Psoas muscle (tissue), 8 donors: ENCODE results near the gene LAX1. TPM values are rescaled to one million over a fixed set of nuclear protein-coding genes. Genes with fewer than 3 reads are reported as not detected.

Experiments
- ATAC-seq, 4 donors: fragments of 200-7000 bp; cut with Tn5 transposase; one replicate each; pipeline ENCODE4 v1.9.1; 2020; ENCODE audit warnings: moderate library complexity in 3 of 4, mild to moderate bottlenecking in 2 of 4
- DNase-seq, 2 donors: peaks; one replicate each; pipeline ENCODE4 v3.0.0-alpha.2; 2020
- H3K27ac ChIP-seq: fragments of 200-600 bp; one replicate; pipeline ENCODE4 v1.8.0; 2022
- H3K27me3 ChIP-seq, 3 donors: fragments of 200-600 bp in 1 of 3; one replicate each; pipeline versions ENCODE4 v1.6.1 to v1.8.0; 2013 to 2022; ENCODE audit warnings: low read length in 2 of 3, mild to moderate bottlenecking in 2 of 3, moderate library complexity in 1 of 3; ENCODE audit not compliant: insufficient read depth in 3 of 3
- H3K36me3 ChIP-seq, 2 donors: fragments of 200-600 bp in 1 of 2; one replicate each; pipeline versions ENCODE4 v1.6.1 to v1.8.0; 2013 to 2022; ENCODE audit warnings: low read depth in 1 of 2, mild to moderate bottlenecking in 1 of 2, moderate library complexity in 1 of 2; ENCODE audit not compliant: insufficient read depth in 1 of 2
- H3K4me1 ChIP-seq: fragments of 200-600 bp; one replicate; pipeline ENCODE4 v1.8.0; 2022
- H3K4me3 ChIP-seq: fragments of 200-600 bp; one replicate; pipeline ENCODE4 v1.8.0; 2022; ENCODE audit warnings: mild to moderate bottlenecking
- H3K9me3 ChIP-seq: fragments of 200-600 bp; one replicate; pipeline ENCODE4 v1.8.0; 2022
- WGBS, 3 donors: extraction: QIAGEN DNeasy Blood & Tissue Kit; methylation state at CpG; one replicate each; pipeline versions ENCODE4 v1.1.6 to v1.1.7; 2013; 5-methylcytosine and 5-hydroxymethylcytosine counted together
- intact Hi-C, 2 donors: fragments of 100-400 bp; cut with DNase I; formaldehyde crosslinking; loops; one replicate each; pipeline versions ENCODE4 v1.11.0 to v1.14.2; 2022
- polyA plus RNA-seq, 3 donors: library from polyadenylated mRNA; stranded (reverse); fragments of 200-250 nt; gene quantifications; one replicate each; pipeline ENCODE4 v1.2.3, GENCODE V29; 2013
- total RNA-seq, 4 donors: library from RNA; stranded (reverse); fragmentation: NEBNext Ultra II Directional in 2 of 4; extraction: Animal tissue kit (Norgen Biotek cat#: 25700) in 2 of 4; gene quantifications; one replicate each; pipeline versions ENCODE4 v1.2.1 to v1.2.4, GENCODE V29; 2021 to 2023
- TF ChIP-seq, protein P1 (sequence below): fragments of 200-600 bp; IDR thresholded peaks from one replicate; pipeline ENCODE4 v1.8.0; 2022; ENCODE audit warnings: antibody characterized with exemption
- donor health status: healthy with polysubstance abuse.
- donor health status: DM: no; HTN: no; CAD: no; lungs with moderate emphysema.
- donor health status: Bipolar disorder and iron deficiency.
- donor health status: healthy.
- donor health status: DM: yes; HTN: yes; CAD: no.
- donor health status: DM: no; HTN: no; CAD: no.
- donor health status: DM: no; HTN: no; CAD: no.
- donor health status: DM: yes; HTN: yes; CAD: no.

The LAX1 gene
- total and polyA plus RNA-seq, 7 donors = 0.04 to 0.17 (median 0.11) TPM; not detected in 1

DNA sequence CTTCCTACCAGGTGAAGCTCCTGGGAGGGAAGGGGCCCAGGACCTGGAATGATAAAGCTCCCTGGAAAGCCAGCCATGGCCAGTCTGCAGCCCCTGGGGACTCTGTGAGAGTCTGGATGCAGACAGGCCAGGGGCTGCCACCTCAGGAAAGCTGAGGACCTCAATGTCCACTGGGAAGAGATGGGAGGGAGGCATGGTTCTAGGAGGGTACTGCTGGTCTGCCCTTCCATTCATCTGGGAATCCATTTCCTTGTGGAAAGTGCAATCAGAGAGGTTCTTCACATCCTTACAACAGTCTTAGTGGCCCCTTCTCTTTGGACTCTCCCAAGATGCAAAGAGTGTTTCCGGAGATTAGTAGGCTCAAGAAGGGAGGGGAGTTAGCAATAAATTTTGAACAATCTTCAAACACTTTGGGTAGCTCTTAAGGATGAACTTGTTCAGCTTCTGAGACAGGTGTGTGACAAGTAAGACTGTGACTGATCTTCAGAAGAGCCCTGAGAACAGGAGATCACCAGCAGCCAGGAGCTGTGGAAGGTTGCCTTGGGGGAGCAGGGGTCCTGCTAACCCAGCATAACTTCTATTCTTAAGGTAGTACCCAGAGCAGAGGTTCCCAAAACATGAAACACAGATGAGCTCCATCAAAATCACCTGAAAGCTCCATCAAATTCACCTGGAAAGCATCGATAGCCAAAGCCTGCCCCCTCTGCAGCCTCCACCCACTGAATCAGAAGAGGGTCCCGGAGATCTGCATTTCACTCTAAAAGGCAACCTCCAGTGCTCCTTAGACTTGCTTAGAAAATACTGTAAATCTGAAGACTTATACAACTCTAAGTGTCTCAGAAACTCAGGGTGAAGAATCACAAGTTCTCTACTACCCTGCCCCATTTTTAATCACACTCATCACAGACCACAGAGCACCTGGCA, 616 bp upstream of the LAX1 start:
- no peak for DNase-seq
- Histone ChIP-seq H3K27ac (no peak overlapping the region), H3K4me3 (no peak overlapping the region), H3K9me3 (no peaks in the 10 kb centered on the region), H3K4me1 (peaks cover 8% of the 10 kb centered on the region), H3K36me3 (no peaks in the 10 kb centered on the region), H3K27me3 (no peaks in the 10 kb centered on the region)
- intact Hi-C loops = no loop called here
- ATAC-seq = no peak
- TF ChIP-seq, protein P1, sequence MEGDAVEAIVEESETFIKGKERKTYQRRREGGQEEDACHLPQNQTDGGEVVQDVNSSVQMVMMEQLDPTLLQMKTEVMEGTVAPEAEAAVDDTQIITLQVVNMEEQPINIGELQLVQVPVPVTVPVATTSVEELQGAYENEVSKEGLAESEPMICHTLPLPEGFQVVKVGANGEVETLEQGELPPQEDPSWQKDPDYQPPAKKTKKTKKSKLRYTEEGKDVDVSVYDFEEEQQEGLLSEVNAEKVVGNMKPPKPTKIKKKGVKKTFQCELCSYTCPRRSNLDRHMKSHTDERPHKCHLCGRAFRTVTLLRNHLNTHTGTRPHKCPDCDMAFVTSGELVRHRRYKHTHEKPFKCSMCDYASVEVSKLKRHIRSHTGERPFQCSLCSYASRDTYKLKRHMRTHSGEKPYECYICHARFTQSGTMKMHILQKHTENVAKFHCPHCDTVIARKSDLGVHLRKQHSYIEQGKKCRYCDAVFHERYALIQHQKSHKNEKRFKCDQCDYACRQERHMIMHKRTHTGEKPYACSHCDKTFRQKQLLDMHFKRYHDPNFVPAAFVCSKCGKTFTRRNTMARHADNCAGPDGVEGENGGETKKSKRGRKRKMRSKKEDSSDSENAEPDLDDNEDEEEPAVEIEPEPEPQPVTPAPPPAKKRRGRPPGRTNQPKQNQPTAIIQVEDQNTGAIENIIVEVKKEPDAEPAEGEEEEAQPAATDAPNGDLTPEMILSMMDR = no peak
- 68 to 88% (median 84%) methylated on average over 3 of the region's 3 CpGs for WGBS, 3 donors

DNA sequence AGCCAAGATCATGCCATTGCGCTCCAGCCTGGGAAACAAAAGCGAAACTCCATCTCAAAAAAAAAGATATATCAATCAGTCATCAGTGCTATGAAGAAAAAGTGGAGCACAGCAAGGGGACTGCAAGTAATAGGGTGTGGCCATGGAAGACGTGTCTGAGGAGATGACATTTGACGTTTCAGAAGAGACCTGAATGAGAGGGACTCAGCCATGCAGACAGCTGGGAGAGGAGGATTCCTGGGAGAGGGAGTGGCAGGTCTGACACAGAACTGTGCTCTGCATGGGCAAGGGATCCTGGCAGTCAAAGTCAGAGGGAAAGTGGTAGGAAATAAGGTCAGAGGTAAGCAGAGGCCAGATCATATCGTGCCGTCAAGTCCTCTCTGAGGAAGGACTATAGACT, 3.3 kb downstream of the LAX1 start:
- intact Hi-C loops = loop anchor here in 1 of 2 donors (1.0 kb wide), 1 partner anchor 33 kb away; no protein-coding TSS in a partner anchor
- Histone ChIP-seq H3K4me3 (no peak overlapping the region), H3K36me3 (no peaks in the 10 kb centered on the region), H3K27ac (no peak overlapping the region), H3K4me1 (peaks cover 20% of the 10 kb centered on the region), H3K9me3 (no peaks in the 10 kb centered on the region), H3K27me3 (no peaks in the 10 kb centered on the region)
- TF ChIP-seq, protein P1 = no peak
- WGBS, 3 donors = 59 to 74% (median 60%) methylated on average over 6 of the region's 6 CpGs
- peak in 1 of 4 donors; percentile 24 for ATAC-seq
- no peak for DNase-seq

DNA sequence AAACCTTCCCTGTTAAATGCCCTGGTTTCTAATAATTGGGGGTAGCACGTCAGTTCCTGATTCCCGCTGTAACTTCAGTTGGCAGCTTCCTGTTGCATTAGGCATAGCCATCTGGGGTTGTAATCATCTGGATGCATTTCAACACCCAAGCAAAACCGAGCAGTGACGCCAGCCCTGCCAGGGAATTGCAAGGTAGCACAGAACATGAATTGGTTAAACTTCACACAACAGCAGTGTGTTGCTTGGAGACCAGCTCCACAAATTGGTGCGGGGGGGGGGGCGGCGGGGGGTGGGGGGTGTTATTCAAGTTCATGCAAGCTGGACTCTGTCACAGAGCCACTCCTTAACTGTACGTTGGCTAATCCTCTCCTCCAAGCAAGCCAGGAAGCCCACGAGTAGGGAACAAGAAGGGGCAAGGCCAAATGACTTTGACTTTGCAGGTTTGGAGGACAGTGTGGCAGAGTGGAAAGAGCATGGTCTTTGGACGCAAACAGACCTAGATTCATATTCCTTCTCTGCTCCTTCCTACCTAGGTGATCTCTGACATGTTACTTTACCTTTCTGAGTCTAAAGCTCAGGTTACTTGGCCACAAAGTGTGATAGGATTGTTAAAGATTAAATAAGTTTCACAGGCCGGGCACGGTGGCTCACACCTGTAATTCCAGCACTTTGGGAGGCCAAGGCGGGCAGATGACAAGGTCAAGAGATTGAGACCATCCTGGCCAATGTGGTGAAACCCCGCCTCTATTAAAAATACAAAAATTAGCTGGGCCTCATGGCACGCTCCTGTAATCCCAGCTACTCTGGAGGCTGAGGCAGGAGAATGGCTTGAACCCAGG, 4.7 kb downstream of the LAX1 start:
- H3K36me3 ChIP-seq = no peaks in the 10 kb centered on the region
- 25 to 31% (median 29%) methylated on average over 15 of the region's 15 CpGs for WGBS, 3 donors
- ATAC-seq (peak; percentile 78 to 85 (median 82)), DNase-seq (peak; percentile 75 to 88)
- peak overlapping the region; percentile 56 for H3K4me3 ChIP-seq
- peak overlapping the region; percentile 64 for H3K27ac ChIP-seq
- H3K4me1 ChIP-seq = peaks cover 20% of the 10 kb centered on the region
- TF ChIP-seq, protein P1 = no peak
- intact Hi-C loops = loop anchor here (10.0 kb wide), 1 partner anchor 265 kb away; no protein-coding TSS in a partner anchor
- H3K9me3 ChIP-seq = no peaks in the 10 kb centered on the region
- no peaks in the 10 kb centered on the region for H3K27me3 ChIP-seq

DNA sequence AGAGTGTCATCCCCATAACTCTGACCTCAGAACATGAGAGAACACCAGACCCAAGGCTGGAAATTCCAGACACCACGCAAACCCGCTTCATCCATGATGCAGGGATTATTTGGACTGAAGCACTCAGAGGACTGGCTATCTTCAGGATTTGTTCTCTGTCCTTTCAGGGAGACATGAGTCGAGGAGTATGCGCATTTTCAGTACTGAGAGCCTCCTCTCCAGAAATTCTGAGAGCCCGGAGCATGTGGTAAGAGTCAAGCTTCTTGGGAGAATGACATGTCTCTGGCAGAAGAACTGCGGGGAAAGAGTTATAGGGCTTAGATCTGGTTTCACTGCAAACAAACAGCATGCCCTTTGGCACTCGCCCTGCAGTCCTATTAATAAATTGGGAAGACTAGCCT, 6.9 kb downstream of the LAX1 start:
- Histone ChIP-seq H3K4me1 (peaks cover 20% of the 10 kb centered on the region), H3K27me3 (no peaks in the 10 kb centered on the region), H3K4me3 (peak overlapping the region; percentile 4), H3K36me3 (no peaks in the 10 kb centered on the region), H3K27ac (peak overlapping the region; percentile 78), H3K9me3 (no peaks in the 10 kb centered on the region)
- intact Hi-C loops = loop anchor here (10.0 kb wide), 1 partner anchor 267 kb away; no protein-coding TSS in a partner anchor
- ATAC-seq = peak; percentile 76 to 88 (median 82)
- DNase-seq = peak; percentile 25 to 77
- TF ChIP-seq, protein P1 = no peak
- WGBS, 3 donors = 24 to 37% (median 29%) methylated on average over 7 of the region's 7 CpGs
